RWPE2 (cell line): Measurements from ENCODE around the gene ZNF428.
A peak's percentile ranks its signal among the peaks of the same experiment; 100 is the strongest.

Experiments
- ATAC-seq: fragments of 200-7000 bp; cut with Tn5 transposase; 3 replicates; pipeline ENCODE4 v1.9.1; 2021; ENCODE audit warnings: low read depth
- DNase-seq: peaks from one replicate; pipeline ENCODE4 v3.0.0-alpha.2; 2020; ENCODE audit warnings: low spot score
- H3K27ac ChIP-seq: fragments of 450-650 bp; 2 replicates; pipeline ENCODE4 v1.5.1; 2017; ENCODE audit warnings: mild to moderate bottlenecking; ENCODE audit not compliant: poor library complexity, severe bottlenecking
- H3K27me3 ChIP-seq: fragments of 250-450 bp; sonication (Bioruptor Pico); 2 replicates; pipeline ENCODE4 v1.5.1; 2021; ENCODE audit warnings: mild to moderate bottlenecking, moderate library complexity; ENCODE audit not compliant: insufficient read depth, poor library complexity, severe bottlenecking
- H3K36me3 ChIP-seq: fragments of 250-450 bp; sonication (Bioruptor Pico); 2 replicates; pipeline ENCODE4 v1.5.1; 2020; ENCODE audit warnings: low read depth, mild to moderate bottlenecking, moderate library complexity
- H3K4me1 ChIP-seq: fragments of 250-450 bp; sonication (Bioruptor Pico); 2 replicates; pipeline ENCODE4 v1.5.1; 2021; ENCODE audit warnings: mild to moderate bottlenecking, moderate library complexity; ENCODE audit not compliant: insufficient read depth, poor library complexity, severe bottlenecking
- H3K4me3 ChIP-seq: fragments of 250-450 bp; sonication (Bioruptor Pico); 2 replicates; pipeline ENCODE4 v1.5.1; 2021; ENCODE audit warnings: mild to moderate bottlenecking, moderate library complexity; ENCODE audit not compliant: severe bottlenecking
- H3K9me3 ChIP-seq: fragments of 250-450 bp; sonication (Bioruptor Pico); 2 replicates; pipeline ENCODE4 v1.5.1; 2021; ENCODE audit warnings: mild to moderate bottlenecking, moderate library complexity; ENCODE audit not compliant: severe bottlenecking
- TF ChIP-seq, protein P1 (sequence below): fragments of 450-650 bp; IDR thresholded peaks from one replicate; pipeline ENCODE4 v1.5.1; 2017; ENCODE audit warnings: mild to moderate bottlenecking, moderate library complexity; ENCODE audit not compliant: poor library complexity, severe bottlenecking

The ZNF428 gene

DNA sequence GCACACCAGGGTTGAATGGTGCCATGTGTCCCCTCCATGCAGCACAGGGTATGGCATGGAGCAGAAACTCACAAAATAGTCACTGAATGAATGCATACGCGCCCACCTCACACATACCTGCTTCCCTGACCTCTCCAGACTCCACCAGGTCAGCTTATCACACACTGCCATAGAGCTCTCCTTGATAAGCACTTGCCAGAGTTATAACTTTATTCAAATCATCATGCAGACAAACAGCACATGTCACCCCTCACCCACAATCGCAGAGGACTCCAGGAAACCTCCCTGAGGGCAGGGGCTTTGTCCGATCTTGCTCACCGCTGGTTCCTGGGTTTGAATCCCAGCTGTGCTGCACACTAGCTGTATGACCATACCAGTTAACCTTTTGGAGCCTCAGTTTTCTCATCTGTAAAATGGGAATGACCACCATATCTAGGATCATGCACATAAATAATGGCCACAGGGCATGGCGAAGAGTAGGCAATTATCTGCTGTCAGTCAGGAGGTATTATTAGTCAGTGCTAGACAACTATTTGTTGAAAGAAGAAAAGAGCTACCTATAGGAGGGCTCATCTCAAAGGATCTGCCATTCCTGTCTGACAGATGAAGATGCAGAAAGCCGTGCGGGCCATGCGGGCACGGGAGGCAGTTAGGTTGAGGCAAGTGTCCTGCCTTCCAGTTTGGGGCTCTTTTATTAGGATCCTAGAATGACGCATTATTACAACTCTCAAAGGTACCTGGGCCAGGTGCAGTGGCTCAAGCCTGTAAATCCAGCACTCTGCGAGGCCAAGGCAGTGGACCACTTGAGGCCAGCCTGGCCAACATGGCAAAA is 58.1 kb downstream of the ZNF428 start:
- Histone ChIP-seq H3K9me3 (no peaks in the 10 kb centered on the region), H3K4me3 (no peak overlapping the region), H3K27me3 (no peaks in the 10 kb centered on the region), H3K27ac (no peak overlapping the region), H3K4me1 (no peaks in the 10 kb centered on the region), H3K36me3 (peaks cover 21% of the 10 kb centered on the region)
- no peak for DNase-seq
- no peak for ATAC-seq
- TF ChIP-seq, protein P1, sequence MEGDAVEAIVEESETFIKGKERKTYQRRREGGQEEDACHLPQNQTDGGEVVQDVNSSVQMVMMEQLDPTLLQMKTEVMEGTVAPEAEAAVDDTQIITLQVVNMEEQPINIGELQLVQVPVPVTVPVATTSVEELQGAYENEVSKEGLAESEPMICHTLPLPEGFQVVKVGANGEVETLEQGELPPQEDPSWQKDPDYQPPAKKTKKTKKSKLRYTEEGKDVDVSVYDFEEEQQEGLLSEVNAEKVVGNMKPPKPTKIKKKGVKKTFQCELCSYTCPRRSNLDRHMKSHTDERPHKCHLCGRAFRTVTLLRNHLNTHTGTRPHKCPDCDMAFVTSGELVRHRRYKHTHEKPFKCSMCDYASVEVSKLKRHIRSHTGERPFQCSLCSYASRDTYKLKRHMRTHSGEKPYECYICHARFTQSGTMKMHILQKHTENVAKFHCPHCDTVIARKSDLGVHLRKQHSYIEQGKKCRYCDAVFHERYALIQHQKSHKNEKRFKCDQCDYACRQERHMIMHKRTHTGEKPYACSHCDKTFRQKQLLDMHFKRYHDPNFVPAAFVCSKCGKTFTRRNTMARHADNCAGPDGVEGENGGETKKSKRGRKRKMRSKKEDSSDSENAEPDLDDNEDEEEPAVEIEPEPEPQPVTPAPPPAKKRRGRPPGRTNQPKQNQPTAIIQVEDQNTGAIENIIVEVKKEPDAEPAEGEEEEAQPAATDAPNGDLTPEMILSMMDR: no peak

DNA sequence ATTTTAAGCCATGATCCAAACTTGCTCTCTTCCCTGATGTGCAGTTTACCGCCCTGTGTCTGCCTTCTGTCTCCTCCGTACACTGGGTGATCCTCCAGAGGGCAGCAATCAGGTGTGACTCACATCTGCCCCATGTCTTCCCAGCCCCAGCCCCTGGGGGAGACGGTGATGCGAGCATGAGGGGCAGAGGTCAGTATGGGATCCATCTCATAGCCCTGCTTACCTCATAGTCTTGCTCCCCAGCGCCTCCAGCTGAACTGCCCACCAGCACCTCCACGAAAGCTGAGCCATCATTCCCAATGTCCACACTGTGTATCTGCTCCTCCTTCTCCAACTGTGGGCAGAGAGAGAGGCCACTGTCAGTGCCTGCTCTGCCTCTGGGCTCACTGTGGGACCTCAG is 58.7 kb downstream of the ZNF428 start:
- Histone ChIP-seq H3K27ac (no peak overlapping the region), H3K9me3 (no peaks in the 10 kb centered on the region), H3K4me3 (no peak overlapping the region), H3K4me1 (no peaks in the 10 kb centered on the region), H3K27me3 (no peaks in the 10 kb centered on the region), H3K36me3 (peaks cover 25% of the 10 kb centered on the region)
- TF ChIP-seq, protein P1: no peak
- ATAC-seq (0 out of 3 replicates have a peak, but pooled peaks have one; percentile 19), DNase-seq (no peak)
